OCI-LY1 (cell line): ENCODE results near the gene HIVEP1.
A peak's percentile ranks its signal among the peaks of the same experiment; 100 is the strongest.

Experiments
- H2AFZ ChIP-seq: fragments of 200-600 bp; sonication (generic), shearing (Covaris generic); 2 replicates; pipeline ENCODE4 v1.6.0; 2014; ENCODE audit warnings: antibody characterized with exemption, mild to moderate bottlenecking, low read length
- H3F3A ChIP-seq: fragments of 200-600 bp; sonication (generic), shearing (Covaris generic); 2 replicates; pipeline ENCODE4 v1.6.0; 2014; ENCODE audit warnings: mild to moderate bottlenecking, antibody characterized with exemption, low read length, moderate library complexity; ENCODE audit not compliant: insufficient read depth
- H3K27ac ChIP-seq: fragments of 200-600 bp; sonication (generic); 2 replicates; pipeline ENCODE4 v1.5.1; 2014; ENCODE audit warnings: low read length, mixed run types, mild to moderate bottlenecking, low read depth; ENCODE audit not compliant: poor library complexity, severe bottlenecking
- H3K27me3 ChIP-seq: fragments of 200-600 bp; sonication (generic); 2 replicates; pipeline ENCODE4 v1.6.0; 2014; ENCODE audit warnings: antibody characterized with exemption, mild to moderate bottlenecking, low read length, moderate library complexity; ENCODE audit not compliant: insufficient read depth
- H3K36me3 ChIP-seq: fragments of 200-600 bp; sonication (generic); 2 replicates; pipeline ENCODE4 v1.6.1; 2014; ENCODE audit warnings: mild to moderate bottlenecking, antibody characterized with exemption, low read length, moderate library complexity, mixed read lengths; ENCODE audit not compliant: insufficient read depth
- H3K4me1 ChIP-seq: fragments of 200-600 bp; sonication (generic); 2 replicates; pipeline ENCODE4 v1.5.1; 2014; ENCODE audit warnings: mild to moderate bottlenecking, low read length, moderate library complexity; ENCODE audit not compliant: insufficient read depth, severe bottlenecking
- H3K4me2 ChIP-seq: fragments of 200-600 bp; sonication (generic), shearing (Covaris generic); 2 replicates; pipeline ENCODE4 v1.6.1; 2014; ENCODE audit warnings: low read length
- H3K4me3 ChIP-seq: fragments of 200-600 bp; sonication (generic); 2 replicates; pipeline ENCODE4 v1.5.1; 2014; ENCODE audit warnings: low read length, low read depth, mild to moderate bottlenecking, mixed read lengths; ENCODE audit not compliant: poor library complexity, severe bottlenecking
- H3K79me2 ChIP-seq: fragments of 200-600 bp; shearing (Covaris generic); 2 replicates; pipeline ENCODE4 v1.6.1; 2016; ENCODE audit warnings: mixed run types, low read length, mixed read lengths; ENCODE audit not compliant: insufficient read depth
- H3K9ac ChIP-seq: fragments of 200-600 bp; sonication (generic), shearing (Covaris generic); 2 replicates; pipeline ENCODE4 v1.6.1; 2014; ENCODE audit warnings: mild to moderate bottlenecking, low read length, mixed read lengths
- H3K9me2 ChIP-seq: fragments of 200-600 bp; sonication (generic), shearing (Covaris generic); 2 replicates; pipeline ENCODE4 v1.6.1; 2014; ENCODE audit warnings: low read depth, mild to moderate bottlenecking, low read length, mixed read lengths
- H3K9me3 ChIP-seq: fragments of 200-600 bp; shearing (Covaris generic); 2 replicates; pipeline ENCODE4 v1.6.1; 2014; ENCODE audit warnings: low read length, mixed read lengths
- H4K20me1 ChIP-seq: fragments of 200-600 bp; sonication (generic), shearing (Covaris generic); 2 replicates; pipeline ENCODE4 v1.6.0; 2016; ENCODE audit warnings: mild to moderate bottlenecking, low read length; ENCODE audit not compliant: insufficient read depth
- CTCF ChIP-seq: fragments of 200-600 bp; sonication (generic), shearing (Covaris generic); IDR thresholded peaks from 2 replicates; pipeline ENCODE4 v1.5.1; 2017; ENCODE audit warnings: mild to moderate bottlenecking, antibody characterized with exemption, low read length, moderate library complexity, mixed read lengths
- EZH2 ChIP-seq: fragments of 200-600 bp; sonication (generic), shearing (Covaris generic); IDR thresholded peaks from 2 replicates; pipeline ENCODE4 v1.8.0; 2017; ENCODE audit warnings: borderline replicate concordance, mixed run types, mild to moderate bottlenecking, antibody characterized with exemption, low read length, moderate library complexity, mixed read lengths

HIVEP1 gene

GRCh38 chr6:12047304-12047703 lies 35.2 kb downstream of the HIVEP1 start:
- H3K36me3 ChIP-seq = peaks cover 19% of the 10 kb centered on the region
- H3K4me3 ChIP-seq = peak overlapping the region; percentile 47
- peak overlapping the region; percentile 67 for H3K9ac ChIP-seq
- peak overlapping the region; percentile 99 for H3K27ac ChIP-seq
- no peaks in the 10 kb centered on the region for H3K27me3 ChIP-seq
- H3K9me2 ChIP-seq = no peaks in the 10 kb centered on the region
- peak overlapping the region; percentile 58 for H3K4me2 ChIP-seq
- peaks cover 19% of the 10 kb centered on the region; the same call in 1 of the 2 replicates for H3F3A ChIP-seq
- no peak for TF ChIP-seq EZH2
- TF ChIP-seq CTCF = no peak
- peaks cover 9% of the 10 kb centered on the region for H3K79me2 ChIP-seq
- no peak overlapping the region for H2AFZ ChIP-seq
- no peaks in the 10 kb centered on the region for H3K9me3 ChIP-seq
- peaks cover 96% of the 10 kb centered on the region for H3K4me1 ChIP-seq
- no peaks in the 10 kb centered on the region for H4K20me1 ChIP-seq

GRCh38 chr6:12047792-12048432 lies 35.8 kb downstream of the HIVEP1 start:
- Histone ChIP-seq H3K4me2 (peak overlapping the region; percentile 58), H3K79me2 (peaks cover 13% of the 10 kb centered on the region), H3K27me3 (no peaks in the 10 kb centered on the region), H3K4me3 (peak overlapping the region; percentile 47), H2AFZ (no peak overlapping the region), H3F3A (peaks cover 15% of the 10 kb centered on the region; the same call in 1 of the 2 replicates), H3K9ac (peak overlapping the region; percentile 67), H3K4me1 (peaks cover 100% of the 10 kb centered on the region), H3K9me3 (no peaks in the 10 kb centered on the region), H4K20me1 (no peaks in the 10 kb centered on the region), H3K36me3 (peaks cover 17% of the 10 kb centered on the region), H3K27ac (peak overlapping the region; percentile 99), H3K9me2 (no peaks in the 10 kb centered on the region)
- TF ChIP-seq CTCF (no peak), EZH2 (no peak)

- Histone ChIP-seq H3K9ac (peak overlapping the region; percentile 67), H3K27ac (peak overlapping the region; percentile 99), H3F3A (peaks cover 15% of the 10 kb centered on the region; the same call in 1 of the 2 replicates), H3K4me1 (peaks cover 100% of the 10 kb centered on the region), H3K4me2 (peak overlapping the region; percentile 58), H3K27me3 (no peaks in the 10 kb centered on the region), H4K20me1 (no peaks in the 10 kb centered on the region), H2AFZ (no peak overlapping the region), H3K79me2 (peaks cover 20% of the 10 kb centered on the region), H3K36me3 (peaks cover 14% of the 10 kb centered on the region), H3K4me3 (peak overlapping the region; percentile 47), H3K9me3 (no peaks in the 10 kb centered on the region), H3K9me2 (no peaks in the 10 kb centered on the region)
- TF ChIP-seq EZH2 (no peak), CTCF (no peak)
Measured at GRCh38 chr6:12048609-12049008, 36.5 kb downstream of the HIVEP1 start.
